ENCODE results near the gene FILIP1L.

DNA sequence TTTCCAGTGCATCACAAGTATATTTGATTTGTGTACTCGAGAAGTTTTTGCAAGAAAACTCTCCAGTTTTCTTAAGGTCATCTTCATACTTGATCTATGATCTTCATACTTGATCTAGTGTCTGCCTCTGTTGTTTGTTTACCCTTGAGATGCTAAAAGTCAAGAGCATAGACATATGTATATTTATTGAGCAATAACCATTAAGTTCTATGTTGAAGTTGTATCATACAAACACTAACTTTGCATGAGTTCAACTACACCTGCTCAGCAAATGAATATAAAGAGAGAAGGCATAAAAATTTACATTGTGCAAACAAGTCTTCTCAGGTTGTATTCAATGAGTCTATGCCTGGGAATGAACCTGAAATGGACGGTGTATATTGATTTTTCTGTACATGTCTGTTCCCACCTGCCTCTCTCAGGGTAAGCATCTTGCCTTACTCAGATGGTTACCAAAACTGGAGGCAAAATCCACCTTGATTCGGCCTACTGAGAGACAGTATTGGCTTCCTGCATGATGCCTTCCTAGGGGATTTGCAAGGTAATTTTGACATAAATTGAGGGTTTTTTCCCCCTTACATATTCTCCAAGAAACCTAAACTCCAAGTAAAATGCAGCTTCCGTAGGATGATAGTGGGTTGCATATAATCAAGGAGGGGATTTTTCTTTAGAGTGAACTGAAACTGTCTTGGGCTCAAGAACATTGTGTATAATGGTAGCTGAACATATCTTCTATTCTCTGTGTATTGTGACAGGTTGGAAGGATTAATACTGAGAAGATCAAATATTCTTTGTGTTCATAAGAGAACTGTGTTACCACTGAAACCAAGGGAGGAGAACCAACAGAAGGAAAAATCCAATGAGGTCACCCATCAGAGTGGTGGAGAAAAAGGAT, 110.4 kb downstream of the FILIP1L start:
- TF ChIP-seq, protein P1, sequence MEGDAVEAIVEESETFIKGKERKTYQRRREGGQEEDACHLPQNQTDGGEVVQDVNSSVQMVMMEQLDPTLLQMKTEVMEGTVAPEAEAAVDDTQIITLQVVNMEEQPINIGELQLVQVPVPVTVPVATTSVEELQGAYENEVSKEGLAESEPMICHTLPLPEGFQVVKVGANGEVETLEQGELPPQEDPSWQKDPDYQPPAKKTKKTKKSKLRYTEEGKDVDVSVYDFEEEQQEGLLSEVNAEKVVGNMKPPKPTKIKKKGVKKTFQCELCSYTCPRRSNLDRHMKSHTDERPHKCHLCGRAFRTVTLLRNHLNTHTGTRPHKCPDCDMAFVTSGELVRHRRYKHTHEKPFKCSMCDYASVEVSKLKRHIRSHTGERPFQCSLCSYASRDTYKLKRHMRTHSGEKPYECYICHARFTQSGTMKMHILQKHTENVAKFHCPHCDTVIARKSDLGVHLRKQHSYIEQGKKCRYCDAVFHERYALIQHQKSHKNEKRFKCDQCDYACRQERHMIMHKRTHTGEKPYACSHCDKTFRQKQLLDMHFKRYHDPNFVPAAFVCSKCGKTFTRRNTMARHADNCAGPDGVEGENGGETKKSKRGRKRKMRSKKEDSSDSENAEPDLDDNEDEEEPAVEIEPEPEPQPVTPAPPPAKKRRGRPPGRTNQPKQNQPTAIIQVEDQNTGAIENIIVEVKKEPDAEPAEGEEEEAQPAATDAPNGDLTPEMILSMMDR (IDR thresholded peaks at IDR 0.05), result no peak
- TF ChIP-seq EP300 (IDR thresholded peaks at IDR 0.05) (no peak), POLR2A (IDR thresholded peaks at IDR 0.05) (no peak)
